Fibroblast of lung (primary cell): Measurements from ENCODE around the gene TGM4. TPM values are rescaled to one million over a fixed set of nuclear protein-coding genes. Genes with fewer than 3 reads are reported as not detected.

Source experiments
- DNase-seq, 2 donors: peaks; one replicate each; pipeline versions ENCODE4 v3.0.0 to v3.0.0-alpha.2; 2010; ENCODE audit warnings: low read depth in 2 of 2
- H2AFZ ChIP-seq: 2 replicates; pipeline ENCODE4 v1.5.1; 2012; ENCODE audit warnings: low read length, control low read depth, inconsistent platforms
- H3K27ac ChIP-seq: 2 replicates; pipeline ENCODE4 v1.5.1; 2011; ENCODE audit warnings: low read length, control low read depth; ENCODE audit not compliant: insufficient read depth
- H3K27me3 ChIP-seq: 2 replicates; pipeline ENCODE4 v1.5.1; 2011; ENCODE audit warnings: mild to moderate bottlenecking, low read length; ENCODE audit not compliant: control insufficient read depth, insufficient read depth
- H3K36me3 ChIP-seq: 2 replicates; pipeline ENCODE4 v1.5.1; 2011; ENCODE audit warnings: low read length; ENCODE audit not compliant: control insufficient read depth, insufficient read depth
- H3K4me1 ChIP-seq: 2 replicates; pipeline ENCODE4 v1.5.1; 2011; ENCODE audit warnings: low read length; ENCODE audit not compliant: control insufficient read depth, insufficient read depth; ENCODE audit errors: extremely low read depth
- H3K4me2 ChIP-seq: 2 replicates; pipeline ENCODE4 v1.5.1; 2011; ENCODE audit warnings: low read length, control low read depth; ENCODE audit not compliant: insufficient read depth; ENCODE audit errors: extremely low read depth
- H3K4me3 ChIP-seq, 4 experiments: fragments of 200-600 bp in 1 of 4; sonication (generic) in 1 of 4; replicated peaks in 1 of 4; 2 replicates each; pipeline ENCODE4 v1.5.1; 2011 to 2016; ENCODE audit warnings: low read length in 4 of 4, low read depth in 3 of 4, mild to moderate bottlenecking in 3 of 4, control low read depth in 2 of 4, inconsistent platforms in 1 of 4, mixed read lengths in 1 of 4; ENCODE audit not compliant: insufficient read depth in 1 of 4; ENCODE audit errors: control extremely low read depth in 1 of 4
- H3K79me2 ChIP-seq: 2 replicates; pipeline ENCODE4 v1.5.1; 2012; ENCODE audit warnings: mild to moderate bottlenecking, low read length, inconsistent platforms; ENCODE audit not compliant: control insufficient read depth, insufficient read depth
- H3K9ac ChIP-seq: 2 replicates; pipeline ENCODE4 v1.5.1; 2011; ENCODE audit warnings: mild to moderate bottlenecking, low read length, control low read depth; ENCODE audit not compliant: insufficient read depth
- H3K9me3 ChIP-seq: 2 replicates; pipeline ENCODE4 v1.5.1; 2012; ENCODE audit warnings: low read depth, low read length; ENCODE audit not compliant: control insufficient read depth, insufficient read depth
- H4K20me1 ChIP-seq: 2 replicates; pipeline ENCODE4 v1.5.1; 2011; ENCODE audit warnings: low read length; ENCODE audit not compliant: control insufficient read depth, insufficient read depth; ENCODE audit errors: extremely low read depth
- EZH2 ChIP-seq: IDR thresholded peaks from 2 replicates; pipeline ENCODE4 v1.5.1; 2012; ENCODE audit warnings: low read length, control low read depth, mild to moderate bottlenecking; ENCODE audit errors: missing control alignments
- polyA plus RNA-seq, 2 donors: library from polyadenylated mRNA; depleted of rRNA in 1 of 2; stranded (reverse) in 1 of 2; unstranded in 1 of 2; fragments of >200 nt; gene quantifications; 2 replicates each; pipeline ENCODE4 v1.2.1, GENCODE V29; 2011 to 2012; ENCODE audit warnings: missing spikeins in 1 of 2
- total RNA-seq: library from RNA; depleted of rRNA; stranded (reverse); fragments of >200 nt; gene quantifications from 2 replicates; pipeline ENCODE4 v1.2.1, GENCODE V29; 2014
- TF ChIP-seq, protein P1 (sequence below), 2 donors: IDR thresholded peaks in 1 of 2; conservative IDR thresholded peaks in 1 of 2; 1 replicate in 1 of 2; 2 replicates in 1 of 2; pipeline ENCODE4 v1.5.1; 2011 to 2012; ENCODE audit warnings: low read length in 2 of 2, control low read depth in 1 of 2, inconsistent platforms in 1 of 2, low read depth in 1 of 2, mild to moderate bottlenecking in 1 of 2

TGM4 gene
- total and polyA plus RNA-seq, 2 donors (not counting 1 experiment from before 2014, with no cell fraction given): not detected

DNA sequence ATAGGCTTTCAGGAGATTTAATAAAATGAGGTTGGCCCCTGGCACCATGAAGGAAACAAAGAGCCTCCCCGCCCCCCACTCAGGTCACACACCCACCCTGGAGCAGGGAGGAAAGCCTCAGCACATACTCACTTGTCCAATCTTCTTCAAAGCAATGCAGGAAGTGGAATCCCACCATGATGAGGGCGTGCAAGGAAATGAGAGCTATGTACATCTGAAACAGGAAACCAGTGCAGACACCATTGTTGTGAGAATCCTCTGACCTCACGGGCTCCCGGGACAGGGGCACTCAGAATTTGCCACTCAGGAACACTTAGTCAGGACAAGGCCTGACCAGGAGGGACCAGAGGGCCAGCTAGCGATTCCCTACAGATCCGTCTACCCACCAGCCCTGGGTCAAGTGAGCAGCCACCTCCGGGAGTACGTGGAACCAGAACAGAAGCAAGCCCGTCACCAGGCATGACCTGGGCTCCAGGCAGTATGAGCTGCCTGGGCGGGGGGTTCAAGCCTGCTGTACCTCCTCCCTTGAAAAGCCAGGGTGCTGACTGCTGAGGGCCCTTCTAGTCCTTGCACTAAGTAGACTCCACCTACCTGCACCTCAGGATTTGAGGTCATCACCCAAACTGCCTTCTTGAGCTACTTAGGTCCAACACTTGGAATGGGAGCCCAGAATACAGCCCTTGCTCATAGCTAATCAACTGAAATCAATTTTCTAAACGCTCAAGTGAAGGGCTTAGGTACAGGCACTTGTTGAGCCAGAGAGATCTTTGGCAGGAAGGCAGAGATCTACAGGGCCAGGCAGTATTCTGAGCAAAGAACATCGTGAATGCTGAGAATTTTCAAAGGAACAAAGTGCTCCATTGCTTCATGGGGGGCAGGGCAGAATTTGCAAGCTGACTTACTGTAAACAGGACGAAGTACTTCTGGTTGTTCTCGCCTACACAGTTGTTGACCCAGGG lies 58.9 kb downstream of the TGM4 start:
- no peak for DNase-seq
- H3K9me3 ChIP-seq: no peaks in the 10 kb centered on the region
- no peak overlapping the region for H3K4me3 ChIP-seq
- no peak overlapping the region for H3K27ac ChIP-seq
- H3K36me3 ChIP-seq: peaks cover 18% of the 10 kb centered on the region
- H4K20me1 ChIP-seq: no peaks in the 10 kb centered on the region
- H3K4me1 ChIP-seq: no peaks in the 10 kb centered on the region
- TF ChIP-seq EZH2: no peak
- TF ChIP-seq, protein P1, sequence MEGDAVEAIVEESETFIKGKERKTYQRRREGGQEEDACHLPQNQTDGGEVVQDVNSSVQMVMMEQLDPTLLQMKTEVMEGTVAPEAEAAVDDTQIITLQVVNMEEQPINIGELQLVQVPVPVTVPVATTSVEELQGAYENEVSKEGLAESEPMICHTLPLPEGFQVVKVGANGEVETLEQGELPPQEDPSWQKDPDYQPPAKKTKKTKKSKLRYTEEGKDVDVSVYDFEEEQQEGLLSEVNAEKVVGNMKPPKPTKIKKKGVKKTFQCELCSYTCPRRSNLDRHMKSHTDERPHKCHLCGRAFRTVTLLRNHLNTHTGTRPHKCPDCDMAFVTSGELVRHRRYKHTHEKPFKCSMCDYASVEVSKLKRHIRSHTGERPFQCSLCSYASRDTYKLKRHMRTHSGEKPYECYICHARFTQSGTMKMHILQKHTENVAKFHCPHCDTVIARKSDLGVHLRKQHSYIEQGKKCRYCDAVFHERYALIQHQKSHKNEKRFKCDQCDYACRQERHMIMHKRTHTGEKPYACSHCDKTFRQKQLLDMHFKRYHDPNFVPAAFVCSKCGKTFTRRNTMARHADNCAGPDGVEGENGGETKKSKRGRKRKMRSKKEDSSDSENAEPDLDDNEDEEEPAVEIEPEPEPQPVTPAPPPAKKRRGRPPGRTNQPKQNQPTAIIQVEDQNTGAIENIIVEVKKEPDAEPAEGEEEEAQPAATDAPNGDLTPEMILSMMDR (conservative IDR thresholded peaks at IDR 0.05 in 1 of 2, IDR thresholded peaks at IDR 0.05 in 1 of 2; ENCODE audit: low read depth in 1 of 2, low read length in 2 of 2): no peak
- H3K79me2 ChIP-seq: no peaks in the 10 kb centered on the region
- H3K9ac ChIP-seq: no peak overlapping the region
- H3K4me2 ChIP-seq: no peak overlapping the region
- no peak overlapping the region for H2AFZ ChIP-seq
- H3K27me3 ChIP-seq: no peaks in the 10 kb centered on the region

DNA sequence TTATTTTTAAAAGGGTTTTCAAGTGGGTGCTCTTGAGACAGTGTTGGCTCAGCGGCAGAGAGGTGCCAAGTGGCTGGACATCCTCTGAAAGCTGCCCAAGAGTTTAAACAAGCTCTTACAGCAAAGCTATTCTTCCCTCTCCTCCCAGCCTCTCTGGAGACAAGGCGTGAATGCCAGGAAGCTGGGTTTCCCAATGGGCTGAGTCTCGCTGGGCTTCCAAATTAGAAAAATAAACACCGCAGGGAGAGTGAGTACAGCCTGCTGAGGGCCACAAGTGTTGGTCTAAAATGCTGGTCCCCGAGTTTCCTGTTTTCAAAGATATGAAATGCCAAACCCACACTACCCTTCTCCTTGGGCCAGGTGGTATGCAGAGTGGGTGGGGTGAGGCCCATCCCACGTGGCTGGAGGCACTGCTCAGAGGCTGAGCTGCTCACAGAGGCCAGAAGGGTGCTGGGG lies 65.2 kb downstream of the TGM4 start:
- DNase-seq: peak; percentile 28 to 67
- Histone ChIP-seq H3K36me3 (peaks cover 5% of the 10 kb centered on the region), H3K4me3 (no peak overlapping the region), H4K20me1 (no peaks in the 10 kb centered on the region), H3K4me1 (peaks cover 2% of the 10 kb centered on the region), H2AFZ (no peak overlapping the region), H3K27me3 (no peaks in the 10 kb centered on the region), H3K27ac (no peak overlapping the region), H3K9me3 (no peaks in the 10 kb centered on the region), H3K9ac (no peak overlapping the region), H3K4me2 (no peak overlapping the region), H3K79me2 (no peaks in the 10 kb centered on the region)
- TF ChIP-seq, protein P1 (conservative IDR thresholded peaks at IDR 0.05 in 1 of 2, IDR thresholded peaks at IDR 0.05 in 1 of 2; ENCODE audit: low read depth in 1 of 2, low read length in 2 of 2): no peak
- TF ChIP-seq EZH2: no peak

DNA sequence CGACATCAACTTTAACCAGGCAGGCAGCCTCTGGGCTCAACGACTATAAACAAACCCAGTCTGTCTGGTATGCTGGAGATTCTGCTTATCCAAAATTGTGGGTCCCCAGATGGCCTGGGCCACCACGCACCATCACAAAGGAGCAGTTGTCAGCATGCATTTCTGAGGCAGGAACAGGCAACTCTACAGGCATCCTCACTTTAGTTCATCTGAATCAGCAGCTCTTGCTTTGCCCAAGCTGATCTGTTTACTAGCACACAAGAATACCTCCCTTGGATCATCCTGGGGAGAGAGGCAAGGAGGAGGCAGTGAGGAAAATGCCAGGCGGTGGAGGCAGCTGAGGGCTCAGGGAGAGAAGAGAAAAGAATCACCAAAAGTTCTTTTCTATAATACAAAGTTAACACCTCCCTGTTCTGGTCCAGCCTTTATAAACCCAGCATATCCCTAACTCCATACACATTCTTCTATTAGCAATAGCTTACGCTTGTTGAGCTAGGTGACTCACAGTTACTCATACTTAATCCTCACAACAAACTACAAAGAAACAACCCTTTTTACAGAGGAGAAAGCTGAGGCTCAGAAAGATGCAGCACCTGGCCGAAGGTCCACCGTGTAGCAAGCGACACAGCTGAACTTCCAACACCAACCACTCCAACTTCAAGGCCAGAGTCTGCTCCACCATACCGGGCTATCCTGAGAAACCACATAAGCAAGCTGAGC lies 68.0 kb downstream of the TGM4 start:
- Histone ChIP-seq H3K79me2 (no peaks in the 10 kb centered on the region), H3K4me2 (no peak overlapping the region), H3K4me3 (no peak overlapping the region), H3K27me3 (no peaks in the 10 kb centered on the region), H3K36me3 (peaks cover 5% of the 10 kb centered on the region), H2AFZ (no peak overlapping the region), H3K9me3 (no peaks in the 10 kb centered on the region), H3K27ac (peak overlapping the region; percentile 17), H4K20me1 (no peaks in the 10 kb centered on the region), H3K4me1 (peaks cover 2% of the 10 kb centered on the region), H3K9ac (no peak overlapping the region)
- TF ChIP-seq, protein P1 (conservative IDR thresholded peaks at IDR 0.05 in 1 of 2, IDR thresholded peaks at IDR 0.05 in 1 of 2; ENCODE audit: low read depth in 1 of 2, low read length in 2 of 2): no peak
- TF ChIP-seq EZH2: no peak
- peak; percentile 52 to 53 for DNase-seq
